Measurements from ENCODE around the gene RRAD.

Gene RRAD

DNA sequence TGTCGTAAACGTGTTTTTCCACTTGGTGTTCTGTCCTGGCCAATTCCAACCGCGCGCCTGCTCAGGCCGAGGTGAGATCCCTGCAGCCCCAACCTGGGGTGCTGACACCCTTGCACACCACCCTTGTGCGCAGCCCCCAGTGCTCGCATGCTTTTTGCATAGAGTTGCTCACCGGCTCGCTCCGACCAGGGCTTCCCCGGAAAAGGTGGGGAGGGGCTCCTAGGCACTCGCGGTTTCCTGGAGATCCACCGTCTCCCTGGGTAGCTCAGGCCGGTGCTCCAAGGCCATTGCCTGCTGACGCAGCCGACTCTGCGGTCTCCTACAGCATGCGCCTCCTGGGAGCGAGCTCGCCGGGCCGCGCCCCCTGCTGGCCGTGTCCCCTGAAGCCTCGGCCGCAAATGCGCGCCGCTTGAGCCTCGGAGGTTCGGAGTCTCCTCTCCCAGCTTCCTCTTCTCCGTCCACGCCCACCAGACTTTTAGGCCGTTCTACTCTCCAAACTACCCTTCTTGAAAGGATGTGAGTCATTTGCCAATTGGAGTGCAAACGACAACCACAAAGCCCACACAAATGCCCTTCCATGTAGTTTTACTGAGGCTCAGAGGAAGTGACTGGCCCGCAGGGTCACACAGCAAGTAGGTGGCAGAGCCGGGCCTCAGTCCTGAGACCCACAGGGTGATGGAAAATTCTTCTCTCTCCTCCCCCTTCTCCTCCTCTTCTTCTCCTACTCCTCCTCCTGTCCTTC lies 52.2 kb downstream of the RRAD start:
- POLR2A ChIA-PET: interaction anchor here (0.6 to 1.2 kb wide), 7 partner anchors 43 to 322 kb away, joined by 3 to 13 read pairs (median 3); partner anchors contain the start of genes CMTM4 and NAE1
- H3K27ac ChIP-seq (ENCODE audit: extremely low read depth, low read depth, low read length): no peak overlapping the region; the same call in 1 of the 2 replicates
- no peaks in the 10 kb centered on the region for H3K4me1 ChIP-seq (ENCODE audit: control insufficient read depth, insufficient read depth, low read length)
- peak overlapping the region; percentile 5; the same call in 1 of the 2 replicates for H3K4me3 ChIP-seq (ENCODE audit: low read depth, low read length)
- H3K9me3 ChIP-seq (ENCODE audit: control insufficient read depth, insufficient read depth, low read depth, low read length): no peaks in the 10 kb centered on the region
- CTCF ChIA-PET: interaction anchor here (0.6 to 7.5 kb wide), 25 partner anchors 8 to 508 kb away, joined by 3 to 74 read pairs (median 4); partner anchors contain the start of gene NAE1
- H3K36me3 ChIP-seq (ENCODE audit: control insufficient read depth in 2 of 2, insufficient read depth in 1 of 2, low read length in 2 of 2): no peaks in the 10 kb centered on the region
- TF ChIP-seq GLIS2 (tag by site-specific recombination; IDR thresholded peaks at IDR 0.05) (peak; percentile 67), ZNF623 (tag by site-specific recombination; IDR thresholded peaks at IDR 0.05) (no peak), ZNF830 (tag by site-specific recombination; IDR thresholded peaks at IDR 0.05; ENCODE audit: low read depth) (no peak), ZSCAN23 (tag by site-specific recombination; IDR thresholded peaks at IDR 0.05) (no peak), ZNF629 (tag by site-specific recombination; IDR thresholded peaks at IDR 0.05) (peak; percentile 66), SETDB1 (IDR thresholded peaks at IDR 0.05; ENCODE audit: insufficient read length, low read length) (no peak), SALL2 (tag by site-specific recombination; IDR thresholded peaks at IDR 0.05; ENCODE audit: borderline replicate concordance) (no peak), ZNF658 (tag by site-specific recombination; IDR thresholded peaks at IDR 0.05) (no peak), ZNF341 (tag by site-specific recombination; IDR thresholded peaks at IDR 0.05; ENCODE audit: low read depth) (peak; percentile 60), ZNF132 (tag by site-specific recombination; IDR thresholded peaks at IDR 0.05; ENCODE audit: borderline replicate concordance) (no peak), REPIN1 (tag by site-specific recombination; IDR thresholded peaks at IDR 0.05; ENCODE audit: low read depth) (no peak), KLF1 (tag by site-specific recombination; IDR thresholded peaks at IDR 0.05) (peak; percentile 25; the same call in 1 of the 2 replicates), ZNF76 (tag by site-specific recombination; IDR thresholded peaks at IDR 0.05; ENCODE audit: borderline replicate concordance, low read depth) (0 out of 2 replicates have a peak, but pooled peaks have one; percentile 48), ZBTB8A (tag by site-specific recombination; IDR thresholded peaks at IDR 0.05) (0 out of 2 replicates have a peak, but pooled peaks have one; percentile 15), MEIS1 (CRISPR knock-in tag; IDR thresholded peaks at IDR 0.05; ENCODE audit: borderline replicate concordance) (no peak), SP3 (tag by site-specific recombination; IDR thresholded peaks at IDR 0.05) (peak; percentile 55), ZNF510 (tag by site-specific recombination; IDR thresholded peaks at IDR 0.05; ENCODE audit: insufficient replicate concordance) (no peak), ZNF530 (tag by site-specific recombination; IDR thresholded peaks at IDR 0.05; ENCODE audit: low read depth) (no peak), KLF9 (tag by site-specific recombination; IDR thresholded peaks at IDR 0.05; ENCODE audit: low read depth) (peak; percentile 93)
- TF ChIP-seq, protein P1, sequence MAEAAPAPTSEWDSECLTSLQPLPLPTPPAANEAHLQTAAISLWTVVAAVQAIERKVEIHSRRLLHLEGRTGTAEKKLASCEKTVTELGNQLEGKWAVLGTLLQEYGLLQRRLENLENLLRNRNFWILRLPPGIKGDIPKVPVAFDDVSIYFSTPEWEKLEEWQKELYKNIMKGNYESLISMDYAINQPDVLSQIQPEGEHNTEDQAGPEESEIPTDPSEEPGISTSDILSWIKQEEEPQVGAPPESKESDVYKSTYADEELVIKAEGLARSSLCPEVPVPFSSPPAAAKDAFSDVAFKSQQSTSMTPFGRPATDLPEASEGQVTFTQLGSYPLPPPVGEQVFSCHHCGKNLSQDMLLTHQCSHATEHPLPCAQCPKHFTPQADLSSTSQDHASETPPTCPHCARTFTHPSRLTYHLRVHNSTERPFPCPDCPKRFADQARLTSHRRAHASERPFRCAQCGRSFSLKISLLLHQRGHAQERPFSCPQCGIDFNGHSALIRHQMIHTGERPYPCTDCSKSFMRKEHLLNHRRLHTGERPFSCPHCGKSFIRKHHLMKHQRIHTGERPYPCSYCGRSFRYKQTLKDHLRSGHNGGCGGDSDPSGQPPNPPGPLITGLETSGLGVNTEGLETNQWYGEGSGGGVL (tag by site-specific recombination; IDR thresholded peaks at IDR 0.05): peak; percentile 57
- TF ChIP-seq, protein P2, sequence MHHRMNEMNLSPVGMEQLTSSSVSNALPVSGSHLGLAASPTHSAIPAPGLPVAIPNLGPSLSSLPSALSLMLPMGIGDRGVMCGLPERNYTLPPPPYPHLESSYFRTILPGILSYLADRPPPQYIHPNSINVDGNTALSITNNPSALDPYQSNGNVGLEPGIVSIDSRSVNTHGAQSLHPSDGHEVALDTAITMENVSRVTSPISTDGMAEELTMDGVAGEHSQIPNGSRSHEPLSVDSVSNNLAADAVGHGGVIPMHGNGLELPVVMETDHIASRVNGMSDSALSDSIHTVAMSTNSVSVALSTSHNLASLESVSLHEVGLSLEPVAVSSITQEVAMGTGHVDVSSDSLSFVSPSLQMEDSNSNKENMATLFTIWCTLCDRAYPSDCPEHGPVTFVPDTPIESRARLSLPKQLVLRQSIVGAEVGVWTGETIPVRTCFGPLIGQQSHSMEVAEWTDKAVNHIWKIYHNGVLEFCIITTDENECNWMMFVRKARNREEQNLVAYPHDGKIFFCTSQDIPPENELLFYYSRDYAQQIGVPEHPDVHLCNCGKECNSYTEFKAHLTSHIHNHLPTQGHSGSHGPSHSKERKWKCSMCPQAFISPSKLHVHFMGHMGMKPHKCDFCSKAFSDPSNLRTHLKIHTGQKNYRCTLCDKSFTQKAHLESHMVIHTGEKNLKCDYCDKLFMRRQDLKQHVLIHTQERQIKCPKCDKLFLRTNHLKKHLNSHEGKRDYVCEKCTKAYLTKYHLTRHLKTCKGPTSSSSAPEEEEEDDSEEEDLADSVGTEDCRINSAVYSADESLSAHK (tag by site-specific recombination; IDR thresholded peaks at IDR 0.05): no peak; the same call in 1 of the 2 replicates
- TF ChIP-seq, protein P3, sequence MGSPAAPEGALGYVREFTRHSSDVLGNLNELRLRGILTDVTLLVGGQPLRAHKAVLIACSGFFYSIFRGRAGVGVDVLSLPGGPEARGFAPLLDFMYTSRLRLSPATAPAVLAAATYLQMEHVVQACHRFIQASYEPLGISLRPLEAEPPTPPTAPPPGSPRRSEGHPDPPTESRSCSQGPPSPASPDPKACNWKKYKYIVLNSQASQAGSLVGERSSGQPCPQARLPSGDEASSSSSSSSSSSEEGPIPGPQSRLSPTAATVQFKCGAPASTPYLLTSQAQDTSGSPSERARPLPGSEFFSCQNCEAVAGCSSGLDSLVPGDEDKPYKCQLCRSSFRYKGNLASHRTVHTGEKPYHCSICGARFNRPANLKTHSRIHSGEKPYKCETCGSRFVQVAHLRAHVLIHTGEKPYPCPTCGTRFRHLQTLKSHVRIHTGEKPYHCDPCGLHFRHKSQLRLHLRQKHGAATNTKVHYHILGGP (tag by site-specific recombination; IDR thresholded peaks at IDR 0.05): peak; percentile 54; the same call in 1 of the 2 replicates
- TF ChIP-seq, protein P4, sequence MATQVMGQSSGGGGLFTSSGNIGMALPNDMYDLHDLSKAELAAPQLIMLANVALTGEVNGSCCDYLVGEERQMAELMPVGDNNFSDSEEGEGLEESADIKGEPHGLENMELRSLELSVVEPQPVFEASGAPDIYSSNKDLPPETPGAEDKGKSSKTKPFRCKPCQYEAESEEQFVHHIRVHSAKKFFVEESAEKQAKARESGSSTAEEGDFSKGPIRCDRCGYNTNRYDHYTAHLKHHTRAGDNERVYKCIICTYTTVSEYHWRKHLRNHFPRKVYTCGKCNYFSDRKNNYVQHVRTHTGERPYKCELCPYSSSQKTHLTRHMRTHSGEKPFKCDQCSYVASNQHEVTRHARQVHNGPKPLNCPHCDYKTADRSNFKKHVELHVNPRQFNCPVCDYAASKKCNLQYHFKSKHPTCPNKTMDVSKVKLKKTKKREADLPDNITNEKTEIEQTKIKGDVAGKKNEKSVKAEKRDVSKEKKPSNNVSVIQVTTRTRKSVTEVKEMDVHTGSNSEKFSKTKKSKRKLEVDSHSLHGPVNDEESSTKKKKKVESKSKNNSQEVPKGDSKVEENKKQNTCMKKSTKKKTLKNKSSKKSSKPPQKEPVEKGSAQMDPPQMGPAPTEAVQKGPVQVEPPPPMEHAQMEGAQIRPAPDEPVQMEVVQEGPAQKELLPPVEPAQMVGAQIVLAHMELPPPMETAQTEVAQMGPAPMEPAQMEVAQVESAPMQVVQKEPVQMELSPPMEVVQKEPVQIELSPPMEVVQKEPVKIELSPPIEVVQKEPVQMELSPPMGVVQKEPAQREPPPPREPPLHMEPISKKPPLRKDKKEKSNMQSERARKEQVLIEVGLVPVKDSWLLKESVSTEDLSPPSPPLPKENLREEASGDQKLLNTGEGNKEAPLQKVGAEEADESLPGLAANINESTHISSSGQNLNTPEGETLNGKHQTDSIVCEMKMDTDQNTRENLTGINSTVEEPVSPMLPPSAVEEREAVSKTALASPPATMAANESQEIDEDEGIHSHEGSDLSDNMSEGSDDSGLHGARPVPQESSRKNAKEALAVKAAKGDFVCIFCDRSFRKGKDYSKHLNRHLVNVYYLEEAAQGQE (tag by site-specific recombination; IDR thresholded peaks at IDR 0.05): no peak
- TF ChIP-seq, protein P5, sequence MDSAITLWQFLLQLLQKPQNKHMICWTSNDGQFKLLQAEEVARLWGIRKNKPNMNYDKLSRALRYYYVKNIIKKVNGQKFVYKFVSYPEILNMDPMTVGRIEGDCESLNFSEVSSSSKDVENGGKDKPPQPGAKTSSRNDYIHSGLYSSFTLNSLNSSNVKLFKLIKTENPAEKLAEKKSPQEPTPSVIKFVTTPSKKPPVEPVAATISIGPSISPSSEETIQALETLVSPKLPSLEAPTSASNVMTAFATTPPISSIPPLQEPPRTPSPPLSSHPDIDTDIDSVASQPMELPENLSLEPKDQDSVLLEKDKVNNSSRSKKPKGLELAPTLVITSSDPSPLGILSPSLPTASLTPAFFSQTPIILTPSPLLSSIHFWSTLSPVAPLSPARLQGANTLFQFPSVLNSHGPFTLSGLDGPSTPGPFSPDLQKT (IDR thresholded peaks at IDR 0.05; ENCODE audit: borderline replicate concordance, low read depth, low read length): no peak
- TF ChIP-seq, protein P6, sequence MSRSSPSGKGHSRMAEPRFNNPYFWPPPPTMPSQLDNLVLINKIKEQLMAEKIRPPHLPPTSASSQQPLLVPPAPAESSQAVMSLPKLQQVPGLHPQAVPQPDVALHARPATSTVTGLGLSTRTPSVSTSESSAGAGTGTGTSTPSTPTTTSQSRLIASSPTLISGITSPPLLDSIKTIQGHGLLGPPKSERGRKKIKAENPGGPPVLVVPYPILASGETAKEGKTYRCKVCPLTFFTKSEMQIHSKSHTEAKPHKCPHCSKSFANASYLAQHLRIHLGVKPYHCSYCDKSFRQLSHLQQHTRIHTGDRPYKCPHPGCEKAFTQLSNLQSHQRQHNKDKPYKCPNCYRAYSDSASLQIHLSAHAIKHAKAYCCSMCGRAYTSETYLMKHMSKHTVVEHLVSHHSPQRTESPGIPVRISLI (tag by site-specific recombination; IDR thresholded peaks at IDR 0.05): no peak

All from HEK293 (cell line).